ENCODE results near the gene TRPM3.

- TF ChIP-seq NR1H2 (CRISPR knock-in tag; IDR thresholded peaks at IDR 0.05) (no peak), MLX (CRISPR knock-in tag; IDR thresholded peaks at IDR 0.05) (no peak), CBFB (CRISPR knock-in tag; IDR thresholded peaks at IDR 0.05; ENCODE audit: low read depth) (no peak), CTCF (IDR thresholded peaks at IDR 0.05) (no peak), ATF2 (CRISPR knock-in tag; IDR thresholded peaks at IDR 0.05; ENCODE audit: borderline replicate concordance, low read depth) (no peak)
Measured at GRCh38 chr9:70983723-70984295, 137.6 kb downstream of the TRPM3 start.

All from WTC11 (cell line).